HepG2 (cell line): ENCODE results near the gene SPTSSB. TPM values are rescaled to one million over a fixed set of nuclear protein-coding genes. Genes with fewer than 3 reads are reported as not detected.

Experiments used
- ASH2L ChIP-seq: fragments of 300-600, 200-600 bp; sonication (generic); IDR thresholded peaks from 2 replicates; pipeline ENCODE4 v1.7.0; 2017; ENCODE audit warnings: low read depth, mild to moderate bottlenecking, moderate library complexity, mixed read lengths, low read length; ENCODE audit not compliant: insufficient read length
- EEA1 ChIP-seq: sonication (generic); formaldehyde crosslinking; IDR thresholded peaks from 2 replicates; pipeline ENCODE4 v1.5.1; 2020; ENCODE audit warnings: mild to moderate bottlenecking, missing genetic modification reagents, borderline replicate concordance
- ELF1 ChIP-seq: sonication (generic); formaldehyde crosslinking; IDR thresholded peaks from 2 replicates; pipeline ENCODE4 v1.4.0; 2020; ENCODE audit warnings: missing genetic modification reagents
- HDAC1 ChIP-seq: sonication (generic); formaldehyde crosslinking; IDR thresholded peaks from 2 replicates; pipeline ENCODE4 v1.5.1; 2020; ENCODE audit warnings: mild to moderate bottlenecking, missing genetic modification reagents
- HDAC2 ChIP-seq: sonication (generic); formaldehyde crosslinking; IDR thresholded peaks from 2 replicates; pipeline ENCODE4 v1.4.0; 2020; ENCODE audit warnings: missing genetic modification reagents
- IRX3 ChIP-seq: sonication (generic); formaldehyde crosslinking; IDR thresholded peaks from 2 replicates; pipeline ENCODE4 v1.8.1; 2023; ENCODE audit warnings: mild to moderate bottlenecking, low read depth, missing genetic modification reagents, borderline replicate concordance
- KLF16 ChIP-seq, 2 experiments: sonication (generic) in 1 of 2; formaldehyde crosslinking in 1 of 2; IDR thresholded peaks; 2 replicates each; pipeline versions ENCODE4 v1.6.1 to v1.8.0; 2016 to 2023; ENCODE audit warnings: missing genetic modification reagents in 2 of 2, missing compliant biosample characterization in 1 of 2
- MYC ChIP-seq: sonication (generic); formaldehyde crosslinking; IDR thresholded peaks from 2 replicates; pipeline ENCODE4 v1.9.0; 2021; ENCODE audit warnings: missing genetic modification reagents, borderline replicate concordance
- PRMT3 ChIP-seq: sonication (generic); formaldehyde crosslinking; IDR thresholded peaks from 2 replicates; pipeline ENCODE4 v1.8.1; 2022; ENCODE audit warnings: low read depth, mild to moderate bottlenecking, moderate library complexity, missing genetic modification reagents, borderline replicate concordance
- RFX3 ChIP-seq: IDR thresholded peaks from 2 replicates; pipeline ENCODE4 v1.6.1; 2016; ENCODE audit warnings: missing biosample characterization, missing genetic modification reagents
- TBX2 ChIP-seq: sonication (generic); formaldehyde crosslinking; IDR thresholded peaks from 2 replicates; pipeline ENCODE4 v1.5.0; 2020; ENCODE audit warnings: missing genetic modification reagents, mild to moderate bottlenecking, borderline replicate concordance
- ZMYM4 ChIP-seq: sonication (generic); formaldehyde crosslinking; IDR thresholded peaks from 2 replicates; pipeline ENCODE4 v1.8.1; 2023; ENCODE audit warnings: mild to moderate bottlenecking, missing genetic modification reagents
- ZNF205 ChIP-seq: IDR thresholded peaks from 2 replicates; pipeline ENCODE4 v1.6.1; 2018; ENCODE audit warnings: missing biosample characterization, missing genetic modification reagents
- ZNF337 ChIP-seq: sonication (generic); formaldehyde crosslinking; IDR thresholded peaks from 2 replicates; pipeline ENCODE4 v1.5.1; 2020; ENCODE audit warnings: missing genetic modification reagents, low read depth, mild to moderate bottlenecking, borderline replicate concordance
- ZNF615 ChIP-seq: sonication (generic); formaldehyde crosslinking; IDR thresholded peaks from 2 replicates; pipeline ENCODE4 v1.5.0; 2020; ENCODE audit warnings: mild to moderate bottlenecking, missing genetic modification reagents, borderline replicate concordance
- polyA plus RNA-seq, 8 experiments: library from polyadenylated mRNA; depleted of rRNA in 3 of 8; stranded (reverse) in 7 of 8; unstranded in 1 of 8; fragments of >200 nt; fragmentation: Illumina TruSeq in 4 of 8; extraction: Trizol in 4 of 8; gene quantifications; 2 replicates each; pipeline versions ENCODE4 v1.2.1 to v1.2.3, GENCODE V29; 2011 to 2016; ENCODE audit warnings: low read depth in 4 of 8, missing spikeins in 1 of 8, mixed read lengths in 1 of 8; ENCODE audit not compliant: insufficient read depth in 1 of 8
- total RNA-seq, 5 experiments: library from RNA; depleted of rRNA; stranded (reverse); fragments of >200 nt; fragmentation: Illumina TruSeq; extraction: Trizol; gene quantifications; 2 replicates each; pipeline ENCODE4 v1.2.3, GENCODE V29; 2016; ENCODE audit warnings: low read depth in 1 of 5
- TF ChIP-seq, protein P1 (sequence below): sonication (generic); formaldehyde crosslinking; IDR thresholded peaks from 2 replicates; pipeline ENCODE4 v1.9.0; 2022; ENCODE audit warnings: low read depth, missing genetic modification reagents
- TF ChIP-seq, protein P2 (sequence below): sonication (generic); IDR thresholded peaks from 2 replicates; pipeline ENCODE4 v1.6.1; 2016; ENCODE audit warnings: low read depth, borderline replicate concordance
- TF ChIP-seq, protein P3 (sequence below): sonication (generic); formaldehyde crosslinking; IDR thresholded peaks from 2 replicates; pipeline ENCODE4 v1.8.1; 2023; ENCODE audit warnings: mild to moderate bottlenecking, moderate library complexity, missing genetic modification reagents
- TF ChIP-seq, protein P4 (sequence below): sonication (generic); formaldehyde crosslinking; IDR thresholded peaks from 2 replicates; pipeline ENCODE4 v1.5.0; 2020; ENCODE audit warnings: missing genetic modification reagents
- TF ChIP-seq, protein P5 (sequence below): sonication (generic); formaldehyde crosslinking; conservative IDR thresholded peaks from 2 replicates; pipeline ENCODE4 v1.4.0; 2020; ENCODE audit warnings: missing genetic modification reagents

Gene SPTSSB
- total and polyA plus RNA-seq, 2 of the 13 experiments (the other 11 are each of a cell fraction or from before 2014, with no cell fraction given): 0.51 to 2.4 TPM

DNA sequence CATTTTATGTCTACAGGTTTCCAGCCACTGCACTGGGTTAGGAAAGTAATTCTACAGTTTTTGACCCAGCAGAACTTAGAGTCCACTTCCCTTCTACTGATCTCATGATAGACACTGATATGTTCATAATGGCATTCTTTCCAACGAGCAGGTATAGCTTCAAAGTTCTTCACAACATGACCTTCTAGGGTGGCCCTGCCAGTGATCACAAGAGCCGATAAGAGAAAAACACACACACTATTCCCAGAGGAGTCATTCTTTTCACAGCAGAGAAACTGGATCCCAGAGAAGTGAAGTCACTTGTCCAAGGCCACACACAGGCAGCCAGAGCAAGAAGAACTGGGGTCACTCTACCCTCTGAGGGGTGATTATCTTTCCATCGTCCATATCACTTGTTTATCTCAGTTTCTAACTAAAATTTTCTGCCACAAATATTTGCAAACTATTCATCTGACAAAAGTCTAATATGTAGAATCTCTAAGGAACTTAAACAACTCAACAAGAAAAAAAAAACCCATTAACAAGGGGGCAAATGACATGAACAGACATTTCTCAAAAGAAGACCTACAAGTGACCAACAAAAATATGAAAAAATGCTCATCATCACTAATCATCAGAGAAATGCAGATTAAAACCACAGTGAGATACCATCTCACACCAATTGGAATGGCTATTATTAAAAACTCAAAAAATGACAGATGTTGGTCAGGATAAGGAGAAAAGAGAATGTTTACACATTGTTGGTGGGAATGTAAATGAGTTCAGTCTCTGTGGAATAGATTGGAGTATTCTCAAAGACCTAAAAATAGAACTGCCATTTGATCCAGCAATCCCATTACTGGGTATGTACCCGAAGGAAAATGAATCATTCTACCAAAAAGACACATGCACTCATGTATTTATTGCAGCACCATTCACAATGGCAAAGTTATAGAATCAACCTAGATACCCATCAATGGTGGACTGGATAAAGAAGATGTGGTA, 31.5 kb downstream of the SPTSSB start (continued):
- TF ChIP-seq ZNF337 (CRISPR knock-in tag): no peak
- TF ChIP-seq HDAC2 (CRISPR knock-in tag): peak; percentile 69
- TF ChIP-seq EEA1 (CRISPR knock-in tag): no peak
- no peak for TF ChIP-seq MYC (CRISPR knock-in tag)
- no peak for TF ChIP-seq ZNF205 (CRISPR knock-in tag)
- TF ChIP-seq, protein P1, sequence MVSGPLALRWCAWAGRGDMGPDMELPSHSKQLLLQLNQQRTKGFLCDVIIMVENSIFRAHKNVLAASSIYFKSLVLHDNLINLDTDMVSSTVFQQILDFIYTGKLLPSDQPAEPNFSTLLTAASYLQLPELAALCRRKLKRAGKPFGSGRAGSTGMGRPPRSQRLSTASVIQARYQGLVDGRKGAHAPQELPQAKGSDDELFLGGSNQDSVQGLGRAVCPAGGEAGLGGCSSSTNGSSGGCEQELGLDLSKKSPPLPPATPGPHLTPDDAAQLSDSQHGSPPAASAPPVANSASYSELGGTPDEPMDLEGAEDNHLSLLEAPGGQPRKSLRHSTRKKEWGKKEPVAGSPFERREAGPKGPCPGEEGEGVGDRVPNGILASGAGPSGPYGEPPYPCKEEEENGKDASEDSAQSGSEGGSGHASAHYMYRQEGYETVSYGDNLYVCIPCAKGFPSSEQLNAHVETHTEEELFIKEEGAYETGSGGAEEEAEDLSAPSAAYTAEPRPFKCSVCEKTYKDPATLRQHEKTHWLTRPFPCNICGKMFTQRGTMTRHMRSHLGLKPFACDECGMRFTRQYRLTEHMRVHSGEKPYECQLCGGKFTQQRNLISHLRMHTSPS (CRISPR knock-in tag): no peak
- peak; percentile 67; the same call in 1 of the 2 replicates for TF ChIP-seq ZMYM4 (CRISPR knock-in tag)
- TF ChIP-seq, protein P2, sequence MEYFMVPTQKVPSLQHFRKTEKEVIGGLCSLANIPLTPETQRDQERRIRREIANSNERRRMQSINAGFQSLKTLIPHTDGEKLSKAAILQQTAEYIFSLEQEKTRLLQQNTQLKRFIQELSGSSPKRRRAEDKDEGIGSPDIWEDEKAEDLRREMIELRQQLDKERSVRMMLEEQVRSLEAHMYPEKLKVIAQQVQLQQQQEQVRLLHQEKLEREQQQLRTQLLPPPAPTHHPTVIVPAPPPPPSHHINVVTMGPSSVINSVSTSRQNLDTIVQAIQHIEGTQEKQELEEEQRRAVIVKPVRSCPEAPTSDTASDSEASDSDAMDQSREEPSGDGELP: no peak
- TF ChIP-seq ZNF615 (CRISPR knock-in tag): no peak
- TF ChIP-seq TBX2: peak; percentile 31; the same call in 1 of the 2 replicates
- TF ChIP-seq, protein P3, sequence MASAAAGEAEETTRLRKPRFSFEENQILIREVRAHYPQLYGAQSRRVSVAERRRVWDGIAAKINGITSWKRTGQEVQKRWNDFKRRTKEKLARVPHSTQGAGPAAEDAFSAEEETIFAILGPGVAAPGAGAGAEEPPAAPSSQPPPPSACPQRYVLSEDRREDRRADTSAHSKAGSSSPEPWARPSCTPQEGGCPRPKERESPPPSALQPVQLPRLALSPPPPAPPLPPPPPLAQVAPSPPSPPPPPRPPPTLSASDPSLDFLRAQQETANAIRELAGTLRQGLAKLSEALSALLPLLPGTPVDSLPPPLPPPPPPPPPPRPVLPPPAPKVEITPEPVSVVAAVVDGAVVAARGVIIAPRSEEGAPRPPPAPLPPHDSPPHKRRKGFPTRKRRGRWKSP (CRISPR knock-in tag): 0 out of 2 replicates have a peak, but pooled peaks have one; percentile 37
- peak; percentile 44; the same call in 1 of the 2 replicates for TF ChIP-seq HDAC1 (CRISPR knock-in tag)
- TF ChIP-seq KLF16 (CRISPR knock-in tag; IDR thresholded peaks at IDR 0.05): peak in 1 of 2 experiments; percentile 58; a peak in 1 of 4 replicates
- TF ChIP-seq IRX3 (CRISPR knock-in tag): no peak
- TF ChIP-seq ELF1 (CRISPR knock-in tag): 0 out of 2 replicates have a peak, but pooled peaks have one; percentile 22
- no peak for TF ChIP-seq RFX3
- TF ChIP-seq, protein P4, sequence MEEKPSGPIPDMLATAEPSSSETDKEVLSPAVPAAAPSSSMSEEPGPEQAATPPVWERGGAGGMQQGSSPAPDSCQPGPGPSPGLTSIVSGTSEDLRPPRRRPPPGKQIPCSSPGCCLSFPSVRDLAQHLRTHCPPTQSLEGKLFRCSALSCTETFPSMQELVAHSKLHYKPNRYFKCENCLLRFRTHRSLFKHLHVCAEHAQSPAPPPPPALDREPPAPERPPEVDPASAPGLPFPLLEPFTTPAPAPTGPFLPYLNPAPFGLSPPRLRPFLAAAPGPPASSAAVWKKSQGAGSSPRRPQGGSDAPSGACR (CRISPR knock-in tag): no peak
- TF ChIP-seq ASH2L: peak; percentile 29
- no peak for TF ChIP-seq PRMT3
- TF ChIP-seq, protein P5, sequence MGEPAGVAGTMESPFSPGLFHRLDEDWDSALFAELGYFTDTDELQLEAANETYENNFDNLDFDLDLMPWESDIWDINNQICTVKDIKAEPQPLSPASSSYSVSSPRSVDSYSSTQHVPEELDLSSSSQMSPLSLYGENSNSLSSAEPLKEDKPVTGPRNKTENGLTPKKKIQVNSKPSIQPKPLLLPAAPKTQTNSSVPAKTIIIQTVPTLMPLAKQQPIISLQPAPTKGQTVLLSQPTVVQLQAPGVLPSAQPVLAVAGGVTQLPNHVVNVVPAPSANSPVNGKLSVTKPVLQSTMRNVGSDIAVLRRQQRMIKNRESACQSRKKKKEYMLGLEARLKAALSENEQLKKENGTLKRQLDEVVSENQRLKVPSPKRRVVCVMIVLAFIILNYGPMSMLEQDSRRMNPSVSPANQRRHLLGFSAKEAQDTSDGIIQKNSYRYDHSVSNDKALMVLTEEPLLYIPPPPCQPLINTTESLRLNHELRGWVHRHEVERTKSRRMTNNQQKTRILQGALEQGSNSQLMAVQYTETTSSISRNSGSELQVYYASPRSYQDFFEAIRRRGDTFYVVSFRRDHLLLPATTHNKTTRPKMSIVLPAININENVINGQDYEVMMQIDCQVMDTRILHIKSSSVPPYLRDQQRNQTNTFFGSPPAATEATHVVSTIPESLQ (CRISPR knock-in tag): no peak
